K562 (cell line): ENCODE measurements around the gene OR1J1. TPM values are rescaled to one million over a fixed set of nuclear protein-coding genes. Genes with fewer than 3 reads are reported as not detected.

ENCODE experiments used
- ARID1B ChIP-seq: fragments of 450-650 bp; IDR thresholded peaks from 2 replicates; pipeline ENCODE4 v1.6.1; 2016; ENCODE audit warnings: antibody characterized with exemption, mild to moderate bottlenecking, inconsistent platforms
- CBX5 ChIP-seq: IDR thresholded peaks from 2 replicates; pipeline ENCODE4 v1.6.1; 2014; ENCODE audit warnings: low read depth, borderline replicate concordance
- FOXK2 ChIP-seq, 2 experiments: fragments of 450-650 bp; IDR thresholded peaks in 1 of 2; conservative IDR thresholded peaks in 1 of 2; 2 replicates each; pipeline ENCODE4 v1.6.1; 2016; ENCODE audit warnings: low read depth in 2 of 2, mild to moderate bottlenecking in 1 of 2
- KAT8 ChIP-seq: fragments of 450-650 bp; IDR thresholded peaks from 2 replicates; pipeline ENCODE4 v1.6.1; 2016; ENCODE audit warnings: low read depth, mild to moderate bottlenecking
- KLF10 ChIP-seq: fragments of 250-450 bp; sonication (Bioruptor Pico); IDR thresholded peaks from 2 replicates; pipeline ENCODE4 v1.6.1; 2021; ENCODE audit warnings: matching md5 sums
- MAFG ChIP-seq: fragments of 450-650 bp; conservative IDR thresholded peaks from 2 replicates; pipeline ENCODE4 v1.6.1; 2016; ENCODE audit warnings: missing genetic modification characterization, missing compliant biosample characterization
- MEF2D ChIP-seq: conservative IDR thresholded peaks from 2 replicates; pipeline ENCODE4 v1.6.1; 2016; ENCODE audit warnings: low read depth, missing genetic modification characterization, missing compliant biosample characterization
- NFIC ChIP-seq: fragments of 450-650 bp; IDR thresholded peaks from 2 replicates; pipeline ENCODE4 v1.6.1; 2017; ENCODE audit warnings: mild to moderate bottlenecking, inconsistent platforms
- PRPF4 ChIP-seq: fragments of 200-400 bp; formaldehyde crosslinking; IDR thresholded peaks from one replicate; pipeline ENCODE4 v1.6.1; 2017; ENCODE audit warnings: low read length, low read depth, mild to moderate bottlenecking; ENCODE audit not compliant: insufficient read depth, poor library complexity, severe bottlenecking
- RFX1 ChIP-seq: fragments of 450-650 bp; IDR thresholded peaks from 2 replicates; pipeline ENCODE4 v1.6.1; 2016; ENCODE audit warnings: mild to moderate bottlenecking, moderate library complexity
- SIN3A ChIP-seq, 2 experiments: fragments of 150-350 bp in 1 of 2; IDR thresholded peaks; 2 replicates each; pipeline ENCODE4 v1.6.1; 2011 to 2016; ENCODE audit warnings: borderline replicate concordance in 2 of 2, low read depth in 2 of 2, low read length in 2 of 2, mild to moderate bottlenecking in 2 of 2, moderate library complexity in 2 of 2; ENCODE audit not compliant: control insufficient read depth in 1 of 2
- SIX5 ChIP-seq, 2 experiments: IDR thresholded peaks; 2 replicates each; pipeline ENCODE4 v1.6.1; 2011; ENCODE audit warnings: low read length in 2 of 2, borderline replicate concordance in 1 of 2, low read depth in 1 of 2, mild to moderate bottlenecking in 1 of 2, moderate library complexity in 1 of 2; ENCODE audit not compliant: insufficient read depth in 1 of 2
- SMARCA4 ChIP-seq: fragments of 450-650 bp; IDR thresholded peaks from 2 replicates; pipeline ENCODE4 v1.6.1; 2016
- ZNF780A ChIP-seq: fragments of 250-450 bp; sonication (Bioruptor Pico); IDR thresholded peaks from 2 replicates; pipeline ENCODE4 v1.5.0; 2021; ENCODE audit warnings: mild to moderate bottlenecking
- polyA plus RNA-seq, 8 experiments: library from polyadenylated mRNA; depleted of rRNA in 4 of 8; stranded (reverse) in 5 of 8; unstranded in 3 of 8; fragments of >200 nt; fragmentation: Nextera tagmentation in 2 of 8; fragmentation: Illumina TruSeq in 1 of 8; extraction: Ambion mirVana in 2 of 8; extraction: Trizol in 1 of 8; gene quantifications; 2 replicates each; pipeline versions ENCODE4 v1.2.1 to v1.2.3, GENCODE V29; 2011 to 2014; ENCODE audit warnings: inconsistent platforms in 1 of 8, missing spikeins in 1 of 8
- total RNA-seq, 7 experiments: library from RNA; depleted of rRNA in 6 of 7; stranded (reverse); fragments of >200 nt in 6 of 7; fragmentation: Illumina TruSeq in 2 of 7; extraction: Trizol in 2 of 7; gene quantifications; 2 replicates each; pipeline versions ENCODE4 v1.2.1 to v1.2.3, GENCODE V29; 2011 to 2021; ENCODE audit warnings: low replicate concordance in 1 of 7
- TF ChIP-seq, protein P1 (sequence below), 2 experiments: fragments of 200-800 bp in 1 of 2; sonication (Bioruptor generic) in 1 of 2; sonication (generic) in 1 of 2; formaldehyde crosslinking in 1 of 2; IDR thresholded peaks in 1 of 2; conservative IDR thresholded peaks in 1 of 2; 2 replicates each; pipeline versions ENCODE4 v1.5.0 to v1.6.1; 2016 to 2020; ENCODE audit warnings: missing compliant biosample characterization in 1 of 2, missing genetic modification characterization in 1 of 2, missing genetic modification reagents in 1 of 2
- TF ChIP-seq, protein P2 (sequence below), 2 experiments: fragments of 450-650 bp in 1 of 2; IDR thresholded peaks; 2 replicates each; pipeline ENCODE4 v1.6.1; 2011 to 2017; ENCODE audit warnings: low read depth in 2 of 2, antibody characterized with exemption in 1 of 2, borderline replicate concordance in 1 of 2, low read length in 1 of 2, mild to moderate bottlenecking in 1 of 2, mixed read lengths in 1 of 2; ENCODE audit not compliant: control insufficient read depth in 1 of 2
- TF ChIP-seq, protein P3 (sequence below): fragments of 450-650 bp; conservative IDR thresholded peaks from 2 replicates; pipeline ENCODE4 v1.6.1; 2016; ENCODE audit warnings: missing genetic modification characterization, low read depth, mild to moderate bottlenecking, missing compliant biosample characterization, moderate library complexity
- TF ChIP-seq, protein P4 (sequence below): fragments of 250-450 bp; sonication (Bioruptor Pico); IDR thresholded peaks from 2 replicates; pipeline ENCODE4 v1.8.0; 2021; ENCODE audit warnings: borderline replicate concordance, mild to moderate bottlenecking, moderate library complexity; ENCODE audit not compliant: poor library complexity, severe bottlenecking

OR1J1 gene
- total and polyA plus RNA-seq, 9 of the 15 experiments (the other 6 are each of a cell fraction or from before 2014, with no cell fraction given): not detected

DNA sequence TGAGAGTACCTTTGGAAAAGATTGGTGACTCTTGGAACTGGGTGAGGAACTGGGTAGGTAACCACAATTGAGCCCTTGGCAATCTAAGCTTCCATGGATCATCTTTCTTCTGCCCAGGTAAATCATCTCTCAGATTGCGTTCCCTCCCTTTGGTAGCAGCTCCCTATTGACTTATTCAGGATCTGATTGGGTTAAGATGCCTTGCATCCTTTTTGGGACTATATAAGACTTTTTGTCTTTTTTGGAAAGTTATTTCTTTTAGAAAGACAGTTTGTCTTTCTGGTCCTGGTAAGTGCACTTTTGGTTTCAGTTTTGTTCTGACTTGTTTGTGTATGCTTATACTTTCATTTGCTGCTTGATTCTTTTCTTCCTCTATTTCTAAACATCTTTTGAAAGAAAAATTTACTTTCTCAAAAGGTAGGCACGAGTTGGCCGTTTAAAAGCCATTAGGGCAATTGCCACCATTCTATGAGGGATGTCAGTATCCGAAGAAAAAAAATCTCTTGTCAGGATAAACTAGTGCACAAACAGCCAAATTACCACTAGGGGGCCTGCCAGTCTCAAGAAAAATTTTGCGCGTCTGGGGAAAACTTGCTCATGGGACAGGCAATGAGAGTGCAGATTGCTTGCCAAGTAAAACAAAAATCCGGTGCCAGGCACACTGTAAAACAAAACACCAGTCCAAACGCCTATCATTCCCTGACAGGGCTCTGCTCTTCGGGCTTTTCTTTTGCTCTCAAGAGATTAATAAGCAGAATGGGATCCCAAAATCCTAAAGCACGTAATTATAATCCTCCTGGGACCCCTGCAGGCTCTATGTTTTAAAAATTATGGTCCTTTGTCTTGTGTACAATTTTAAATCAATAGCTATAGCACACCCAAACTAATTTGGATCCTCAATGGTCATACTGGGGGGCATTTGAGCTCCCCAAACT lies 12.8 kb downstream of the OR1J1 start (continued):
- TF ChIP-seq MEF2D (no peak), SIN3A (IDR thresholded peaks at IDR 0.05; ENCODE audit: borderline replicate concordance in 2 of 2, control insufficient read depth in 1 of 2, low read depth in 2 of 2, low read length in 2 of 2) (no peak), NFIC (no peak), CBX5 (no peak), KLF10 (CRISPR knock-in tag) (no peak), ARID1B (no peak), FOXK2 (conservative IDR thresholded peaks at IDR 0.05 in 1 of 2, IDR thresholded peaks at IDR 0.05 in 1 of 2; ENCODE audit: low read depth in 2 of 2) (no peak), SIX5 (IDR thresholded peaks at IDR 0.05; ENCODE audit: borderline replicate concordance in 1 of 2, insufficient read depth in 1 of 2, low read depth in 1 of 2, low read length in 2 of 2) (no peak), ZNF780A (CRISPR knock-in tag) (no peak), MAFG (0 out of 2 replicates have a peak, but pooled peaks have one; percentile 7), RFX1 (no peak), PRPF4 (no peak), KAT8 (no peak), SMARCA4 (no peak)
- TF ChIP-seq, protein P1, sequence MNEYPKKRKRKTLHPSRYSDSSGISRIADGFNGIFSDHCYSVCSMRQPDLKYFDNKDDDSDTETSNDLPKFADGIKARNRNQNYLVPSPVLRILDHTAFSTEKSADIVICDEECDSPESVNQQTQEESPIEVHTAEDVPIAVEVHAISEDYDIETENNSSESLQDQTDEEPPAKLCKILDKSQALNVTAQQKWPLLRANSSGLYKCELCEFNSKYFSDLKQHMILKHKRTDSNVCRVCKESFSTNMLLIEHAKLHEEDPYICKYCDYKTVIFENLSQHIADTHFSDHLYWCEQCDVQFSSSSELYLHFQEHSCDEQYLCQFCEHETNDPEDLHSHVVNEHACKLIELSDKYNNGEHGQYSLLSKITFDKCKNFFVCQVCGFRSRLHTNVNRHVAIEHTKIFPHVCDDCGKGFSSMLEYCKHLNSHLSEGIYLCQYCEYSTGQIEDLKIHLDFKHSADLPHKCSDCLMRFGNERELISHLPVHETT (CRISPR knock-in tag; conservative IDR thresholded peaks at IDR 0.05 in 1 of 2, IDR thresholded peaks at IDR 0.05 in 1 of 2): no peak
- TF ChIP-seq, protein P2, sequence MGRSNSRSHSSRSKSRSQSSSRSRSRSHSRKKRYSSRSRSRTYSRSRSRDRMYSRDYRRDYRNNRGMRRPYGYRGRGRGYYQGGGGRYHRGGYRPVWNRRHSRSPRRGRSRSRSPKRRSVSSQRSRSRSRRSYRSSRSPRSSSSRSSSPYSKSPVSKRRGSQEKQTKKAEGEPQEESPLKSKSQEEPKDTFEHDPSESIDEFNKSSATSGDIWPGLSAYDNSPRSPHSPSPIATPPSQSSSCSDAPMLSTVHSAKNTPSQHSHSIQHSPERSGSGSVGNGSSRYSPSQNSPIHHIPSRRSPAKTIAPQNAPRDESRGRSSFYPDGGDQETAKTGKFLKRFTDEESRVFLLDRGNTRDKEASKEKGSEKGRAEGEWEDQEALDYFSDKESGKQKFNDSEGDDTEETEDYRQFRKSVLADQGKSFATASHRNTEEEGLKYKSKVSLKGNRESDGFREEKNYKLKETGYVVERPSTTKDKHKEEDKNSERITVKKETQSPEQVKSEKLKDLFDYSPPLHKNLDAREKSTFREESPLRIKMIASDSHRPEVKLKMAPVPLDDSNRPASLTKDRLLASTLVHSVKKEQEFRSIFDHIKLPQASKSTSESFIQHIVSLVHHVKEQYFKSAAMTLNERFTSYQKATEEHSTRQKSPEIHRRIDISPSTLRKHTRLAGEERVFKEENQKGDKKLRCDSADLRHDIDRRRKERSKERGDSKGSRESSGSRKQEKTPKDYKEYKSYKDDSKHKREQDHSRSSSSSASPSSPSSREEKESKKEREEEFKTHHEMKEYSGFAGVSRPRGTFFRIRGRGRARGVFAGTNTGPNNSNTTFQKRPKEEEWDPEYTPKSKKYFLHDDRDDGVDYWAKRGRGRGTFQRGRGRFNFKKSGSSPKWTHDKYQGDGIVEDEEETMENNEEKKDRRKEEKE (IDR thresholded peaks at IDR 0.05; ENCODE audit: borderline replicate concordance in 1 of 2, control insufficient read depth in 1 of 2, low read depth in 2 of 2, low read length in 1 of 2): no peak
- TF ChIP-seq, protein P3, sequence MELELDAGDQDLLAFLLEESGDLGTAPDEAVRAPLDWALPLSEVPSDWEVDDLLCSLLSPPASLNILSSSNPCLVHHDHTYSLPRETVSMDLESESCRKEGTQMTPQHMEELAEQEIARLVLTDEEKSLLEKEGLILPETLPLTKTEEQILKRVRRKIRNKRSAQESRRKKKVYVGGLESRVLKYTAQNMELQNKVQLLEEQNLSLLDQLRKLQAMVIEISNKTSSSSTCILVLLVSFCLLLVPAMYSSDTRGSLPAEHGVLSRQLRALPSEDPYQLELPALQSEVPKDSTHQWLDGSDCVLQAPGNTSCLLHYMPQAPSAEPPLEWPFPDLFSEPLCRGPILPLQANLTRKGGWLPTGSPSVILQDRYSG (tag): no peak
- TF ChIP-seq, protein P4, sequence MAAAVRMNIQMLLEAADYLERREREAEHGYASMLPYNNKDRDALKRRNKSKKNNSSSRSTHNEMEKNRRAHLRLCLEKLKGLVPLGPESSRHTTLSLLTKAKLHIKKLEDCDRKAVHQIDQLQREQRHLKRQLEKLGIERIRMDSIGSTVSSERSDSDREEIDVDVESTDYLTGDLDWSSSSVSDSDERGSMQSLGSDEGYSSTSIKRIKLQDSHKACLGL (CRISPR knock-in tag): no peak
